Measurements from ENCODE around the gene MAP3K7CL. TPM values are rescaled to one million over a fixed set of nuclear protein-coding genes. Genes with fewer than 3 reads are reported as not detected.

Gene MAP3K7CL
- polyA plus RNA-seq, 1 experiment: 11.0 TPM

GRCh38 chr21:29176471-29177120 is 46.2 kb downstream of the MAP3K7CL start:
- no peak for TF ChIP-seq CTCF (IDR thresholded peaks at IDR 0.05; ENCODE audit: low read depth, low read length)
- CTCF ChIA-PET: no interaction called here
- no peak overlapping the region for H3K27ac ChIP-seq (ENCODE audit: low read depth, low read length)

GRCh38 chr21:29177800-29178199 is 47.4 kb downstream of the MAP3K7CL start:
- DNase-seq (ENCODE audit: low read depth, low spot score): no peak
- no peaks in the 10 kb centered on the region for H3K27me3 ChIP-seq (ENCODE audit: control insufficient read depth, insufficient read depth, low read length)
- CTCF ChIA-PET: no interaction called here
- POLR2A ChIA-PET: no interaction called here
- no peak overlapping the region for H3K4me3 ChIP-seq (ENCODE audit: low read depth, low read length)
- no peak overlapping the region for H3K27ac ChIP-seq (ENCODE audit: low read depth, low read length)
- no peaks in the 10 kb centered on the region for H3K9me3 ChIP-seq (ENCODE audit: control insufficient read depth, insufficient read depth, low read length)
- no peak for TF ChIP-seq CTCF (IDR thresholded peaks at IDR 0.05; ENCODE audit: low read depth, low read length)

More at GRCh38 chr21:29176471-29177120, 46.2 kb downstream of the MAP3K7CL start:
- Histone ChIP-seq H3K9me3 (ENCODE audit: control insufficient read depth, insufficient read depth, low read length) (no peaks in the 10 kb centered on the region), H3K4me3 (ENCODE audit: low read depth, low read length) (no peak overlapping the region), H3K27me3 (ENCODE audit: control insufficient read depth, insufficient read depth, low read length) (no peaks in the 10 kb centered on the region)
- no peak for DNase-seq (ENCODE audit: low read depth, low spot score)
- POLR2A ChIA-PET: no interaction called here

GRCh38 chr21:29178926-29179325 is 48.5 kb downstream of the MAP3K7CL start:
- no peak for TF ChIP-seq CTCF (IDR thresholded peaks at IDR 0.05; ENCODE audit: low read depth, low read length)
- POLR2A ChIA-PET: no interaction called here
- H3K27ac ChIP-seq (ENCODE audit: low read depth, low read length): no peak overlapping the region
- no peaks in the 10 kb centered on the region for H3K27me3 ChIP-seq (ENCODE audit: control insufficient read depth, insufficient read depth, low read length)
- CTCF ChIA-PET: interaction anchor here (2.8 kb wide), 1 partner anchor 14 kb away, joined by 8 read pairs; no protein-coding TSS in a partner anchor
- no peaks in the 10 kb centered on the region for H3K9me3 ChIP-seq (ENCODE audit: control insufficient read depth, insufficient read depth, low read length)
- no peak for DNase-seq (ENCODE audit: low read depth, low spot score)
- no peak overlapping the region for H3K4me3 ChIP-seq (ENCODE audit: low read depth, low read length)

GRCh38 chr21:29179503-29179902 is 49.1 kb downstream of the MAP3K7CL start:
- H3K27me3 ChIP-seq (ENCODE audit: control insufficient read depth, insufficient read depth, low read length): no peaks in the 10 kb centered on the region
- POLR2A ChIA-PET: no interaction called here
- no peak overlapping the region for H3K4me3 ChIP-seq (ENCODE audit: low read depth, low read length)
- TF ChIP-seq CTCF (IDR thresholded peaks at IDR 0.05; ENCODE audit: low read depth, low read length): no peak
- H3K27ac ChIP-seq (ENCODE audit: low read depth, low read length): no peak overlapping the region
- H3K9me3 ChIP-seq (ENCODE audit: control insufficient read depth, insufficient read depth, low read length): no peaks in the 10 kb centered on the region
- DNase-seq (ENCODE audit: low read depth, low spot score): no peak
- CTCF ChIA-PET: interaction anchor here (2.8 kb wide), 1 partner anchor 15 kb away, joined by 8 read pairs; no protein-coding TSS in a partner anchor

- CTCF ChIA-PET: interaction anchor here (0.6 to 1.3 kb wide), 2 partner anchors 93 to 190 kb away, joined by 3 to 4 read pairs; no protein-coding TSS in a partner anchor
- Histone ChIP-seq H3K27ac (ENCODE audit: low read depth, low read length) (peak overlapping the region; percentile 99), H3K9me3 (ENCODE audit: control insufficient read depth, insufficient read depth, low read length) (no peaks in the 10 kb centered on the region), H3K4me3 (ENCODE audit: low read depth, low read length) (peak overlapping the region; percentile 60), H3K27me3 (ENCODE audit: control insufficient read depth, insufficient read depth, low read length) (no peaks in the 10 kb centered on the region)
- no peak for TF ChIP-seq CTCF (IDR thresholded peaks at IDR 0.05; ENCODE audit: low read depth, low read length)
- DNase-seq (ENCODE audit: low read depth, low spot score): peak; percentile 73
- POLR2A ChIA-PET: interaction anchor here (0.5 to 1.5 kb wide), 6 partner anchors 15 to 157 kb away, joined by 3 to 13 read pairs (median 4); partner anchors contain the start of gene BACH1
Observed at GRCh38 chr21:29181799-29182470, 51.5 kb downstream of the MAP3K7CL start.

Measured in AG04450 (cell line).